HEK293T (cell line): ENCODE results near the gene SAA4.
"Not testable (repeated sequence)": the region's sequence is repeated elsewhere in the genome, so short reads cannot be mapped to it uniquely, and the experiment has no call there.

Source experiments
- CTCF ChIA-PET: fragments of 350-600 bp; formaldehyde crosslinking; extraction: SDS; loops from one replicate; lab custom pipeline; 2021; ENCODE audit warnings: antibody characterized with exemption, inconsistent platforms; lab: Yijun Ruan, JAX
- POLR2A ChIA-PET: fragments of 350-600 bp; formaldehyde crosslinking; extraction: SDS; loops from one replicate; lab custom pipeline; 2020; ENCODE audit warnings: antibody characterized with exemption, inconsistent platforms; lab: Yijun Ruan, JAX
- DNase-seq: peaks from one replicate; pipeline ENCODE4 v3.0.0; 2012; ENCODE audit warnings: mixed read lengths; ENCODE audit errors: extremely low spot score
- ARNT ChIP-seq: fragments of 450-650 bp; IDR thresholded peaks from 2 replicates; pipeline ENCODE4 v1.6.1; 2017; ENCODE audit warnings: mild to moderate bottlenecking
- BHLHE40 ChIP-seq: fragments of 450-650 bp; IDR thresholded peaks from 2 replicates; pipeline ENCODE4 v1.6.1; 2016; ENCODE audit warnings: mild to moderate bottlenecking, moderate library complexity, borderline replicate concordance
- CTBP1 ChIP-seq: fragments of 450-650 bp; IDR thresholded peaks from 2 replicates; pipeline ENCODE4 v1.6.1; 2016; ENCODE audit warnings: borderline replicate concordance
- ELF4 ChIP-seq: fragments of 450-650 bp; IDR thresholded peaks from 2 replicates; pipeline ENCODE4 v1.6.1; 2017; ENCODE audit warnings: antibody characterized with exemption
- FOXA1 ChIP-seq: fragments of 450-650 bp; IDR thresholded peaks from 2 replicates; pipeline ENCODE4 v1.6.1; 2016; ENCODE audit warnings: mild to moderate bottlenecking
- FOXK2 ChIP-seq: fragments of 450-650 bp; IDR thresholded peaks from 2 replicates; pipeline ENCODE4 v1.6.1; 2016; ENCODE audit warnings: mild to moderate bottlenecking
- FOXM1 ChIP-seq: fragments of 450-650 bp; IDR thresholded peaks from 2 replicates; pipeline ENCODE4 v1.6.1; 2017; ENCODE audit warnings: mild to moderate bottlenecking, borderline replicate concordance
- HDGF ChIP-seq: fragments of 450-650 bp; IDR thresholded peaks from 2 replicates; pipeline ENCODE4 v1.6.1; 2017; ENCODE audit warnings: antibody characterized with exemption, borderline replicate concordance
- L3MBTL2 ChIP-seq: fragments of 450-650 bp; conservative IDR thresholded peaks from 2 replicates; pipeline ENCODE4 v1.6.1; 2016; ENCODE audit warnings: mild to moderate bottlenecking
- LEF1 ChIP-seq: fragments of 450-650 bp; IDR thresholded peaks from 2 replicates; pipeline ENCODE4 v1.6.1; 2017; ENCODE audit warnings: mild to moderate bottlenecking, borderline replicate concordance
- NFRKB ChIP-seq: fragments of 450-650 bp; IDR thresholded peaks from 2 replicates; pipeline ENCODE4 v1.6.1; 2016; ENCODE audit warnings: mild to moderate bottlenecking, moderate library complexity
- PKNOX1 ChIP-seq: fragments of 450-650 bp; IDR thresholded peaks from 2 replicates; pipeline ENCODE4 v1.6.1; 2016
- SP1 ChIP-seq: fragments of 450-650 bp; IDR thresholded peaks from 2 replicates; pipeline ENCODE4 v1.6.1; 2017
- SUZ12 ChIP-seq: fragments of 450-650 bp; IDR thresholded peaks from 2 replicates; pipeline ENCODE4 v1.6.1; 2016; ENCODE audit warnings: mild to moderate bottlenecking
- TARDBP ChIP-seq: fragments of 450-650 bp; IDR thresholded peaks from 2 replicates; pipeline ENCODE4 v1.6.1; 2016
- ZNF384 ChIP-seq: fragments of 450-650 bp; IDR thresholded peaks from 2 replicates; pipeline ENCODE4 v1.6.1; 2016

Gene SAA4

DNA sequence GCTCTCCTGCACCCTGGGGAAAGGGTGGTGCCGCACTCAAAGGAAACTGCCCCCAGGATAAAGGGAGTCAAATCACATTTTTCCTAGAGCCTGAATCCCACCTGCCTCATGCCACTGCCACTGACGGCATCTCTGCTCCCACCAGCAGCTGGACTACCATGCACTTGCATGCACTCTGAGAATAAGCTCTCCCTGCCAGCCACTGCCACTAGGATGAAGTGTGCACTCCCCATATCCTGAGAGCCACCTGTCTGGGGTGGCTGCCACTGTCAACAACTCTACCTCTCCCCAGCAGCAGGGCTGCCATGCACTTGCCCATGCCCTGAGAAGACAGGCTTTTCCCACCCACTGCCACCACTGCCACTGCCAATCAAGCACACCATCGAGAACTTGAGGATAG is 32.4 kb downstream of the SAA4 start:
- CTCF ChIA-PET = interaction anchor here (0.6 to 2.0 kb wide), 15 partner anchors 9 to 473 kb away, joined by 3 to 19 read pairs (median 3); partner anchors contain the start of genes SAA4 and SAAL1
- TF ChIP-seq TARDBP (no peak), LEF1 (no peak), CTBP1 (no peak), FOXM1 (no peak), SUZ12 (no peak), PKNOX1 (no peak), BHLHE40 (no peak), FOXA1 (no peak), NFRKB (no peak), HDGF (no peak), ZNF384 (no peak), ARNT (no peak), FOXK2 (no peak), SP1 (no peak), L3MBTL2 (no peak), ELF4 (no peak)
- DNase-seq = no peak
- POLR2A ChIA-PET = no interaction called here

- peak; percentile 69 for DNase-seq
- ChIA-PET CTCF (interaction anchor here (0.6 to 2.0 kb wide), 15 partner anchors 9 to 473 kb away, joined by 3 to 19 read pairs (median 3); partner anchors contain the start of genes SAA4 and SAAL1), POLR2A (no interaction called here)
- TF ChIP-seq ZNF384 (no peak), TARDBP (no peak), LEF1 (no peak), ARNT (no peak), SUZ12 (no peak)
Observed at GRCh38 chr11:18203723-18204122, 32.9 kb downstream of the SAA4 start.

DNA sequence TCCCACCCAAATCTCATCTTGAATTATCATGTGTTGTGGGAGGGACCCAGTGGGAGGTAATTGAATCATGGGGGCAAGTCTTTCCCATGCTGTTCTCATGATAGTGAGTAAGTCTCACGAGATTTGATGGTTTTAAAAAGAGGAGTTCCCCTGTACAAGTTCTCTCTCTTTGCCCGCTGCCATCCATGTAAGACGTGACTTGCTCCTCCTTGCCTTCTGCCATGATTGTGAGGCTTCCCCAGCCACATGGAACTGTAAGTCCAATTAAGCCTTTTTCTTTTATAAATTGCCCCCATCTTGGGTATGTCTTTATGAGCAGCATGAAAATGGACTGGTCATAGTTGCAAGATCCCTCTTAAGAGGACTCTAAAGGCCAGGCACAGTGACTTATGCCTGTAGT is 38.9 kb downstream of the SAA4 start:
- CTCF ChIA-PET, POLR2A ChIA-PET, DNase-seq: not testable (repeated sequence)

GRCh38 chr11:18196532-18196931 is 40.1 kb downstream of the SAA4 start:
- POLR2A ChIA-PET = no interaction called here
- TF ChIP-seq NFRKB (no peak), TARDBP (no peak), L3MBTL2 (no peak), BHLHE40 (no peak), ELF4 (no peak)
- no peak for DNase-seq
- CTCF ChIA-PET = no interaction called here

DNA sequence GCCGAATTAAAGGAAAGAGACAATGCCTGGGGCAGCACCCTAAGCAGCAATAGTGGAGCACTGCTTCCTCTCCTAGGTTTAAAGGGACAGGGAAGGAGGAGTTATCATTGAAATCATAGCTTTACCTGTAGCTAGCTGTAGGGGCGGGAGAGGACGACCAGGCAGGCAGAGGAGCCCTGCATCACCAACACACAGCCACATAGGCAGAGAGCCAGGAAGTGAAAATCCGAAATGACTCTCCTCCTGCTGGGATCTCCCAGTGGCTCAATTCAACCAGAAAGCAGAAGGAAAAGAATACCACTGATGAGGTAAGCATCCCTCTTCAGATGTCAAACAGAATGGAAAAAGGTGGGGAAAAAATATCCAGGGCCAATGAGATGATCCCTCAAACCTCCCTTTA is 43.6 kb downstream of the SAA4 start:
- TF ChIP-seq TARDBP (no peak), ARNT (no peak), PKNOX1 (no peak), FOXA1 (no peak), FOXM1 (no peak), SUZ12 (no peak), ELF4 (no peak), NFRKB (no peak), FOXK2 (no peak), CTBP1 (no peak), ZNF384 (no peak), BHLHE40 (no peak), L3MBTL2 (no peak), LEF1 (no peak)
- DNase-seq = no peak
- ChIA-PET CTCF (no interaction called here), POLR2A (no interaction called here)

- ChIA-PET POLR2A (no interaction called here), CTCF (no interaction called here)
- DNase-seq = no peak
- TF ChIP-seq FOXM1 (no peak), CTBP1 (no peak)
Observed at GRCh38 chr11:18191376-18191775, 45.2 kb downstream of the SAA4 start.

GRCh38 chr11:18189476-18190245 is 46.9 kb downstream of the SAA4 start:
- CTCF ChIA-PET, DNase-seq, POLR2A ChIA-PET: not testable (repeated sequence)

DNA sequence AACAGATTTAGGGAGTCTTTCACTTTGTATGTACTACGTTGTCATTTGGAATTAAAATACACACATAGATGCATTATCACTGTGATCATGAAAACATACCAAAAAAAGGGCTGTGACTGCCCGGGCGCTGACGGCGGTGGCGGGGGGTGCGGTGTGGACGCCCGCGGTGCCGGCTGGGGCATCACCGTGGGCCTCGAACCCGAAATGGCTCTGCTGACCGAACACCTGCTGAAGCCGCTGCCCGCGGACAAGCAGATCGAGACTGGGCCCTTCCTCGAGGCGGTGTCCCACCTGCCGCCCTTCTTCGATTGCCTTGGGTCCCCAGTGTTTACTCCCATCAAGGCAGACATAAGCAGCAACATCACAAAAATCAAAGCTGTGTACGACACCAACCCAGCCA is 47.8 kb downstream of the SAA4 start:
- DNase-seq = no peak
- POLR2A ChIA-PET = no interaction called here
- TF ChIP-seq ZNF384 (no peak), FOXK2 (no peak), LEF1 (no peak), CTBP1 (no peak), TARDBP (no peak), FOXM1 (no peak), PKNOX1 (no peak), ARNT (no peak), FOXA1 (no peak), NFRKB (no peak), SUZ12 (no peak), SP1 (no peak), BHLHE40 (no peak), ELF4 (no peak), L3MBTL2 (no peak), HDGF (no peak)
- CTCF ChIA-PET = no interaction called here
